ENCODE data around the gene UBE2K.
"Not testable (repeated sequence)": the region's sequence is repeated elsewhere in the genome, so short reads cannot be mapped to it uniquely, and the experiment has no call there.

Gene UBE2K

DNA sequence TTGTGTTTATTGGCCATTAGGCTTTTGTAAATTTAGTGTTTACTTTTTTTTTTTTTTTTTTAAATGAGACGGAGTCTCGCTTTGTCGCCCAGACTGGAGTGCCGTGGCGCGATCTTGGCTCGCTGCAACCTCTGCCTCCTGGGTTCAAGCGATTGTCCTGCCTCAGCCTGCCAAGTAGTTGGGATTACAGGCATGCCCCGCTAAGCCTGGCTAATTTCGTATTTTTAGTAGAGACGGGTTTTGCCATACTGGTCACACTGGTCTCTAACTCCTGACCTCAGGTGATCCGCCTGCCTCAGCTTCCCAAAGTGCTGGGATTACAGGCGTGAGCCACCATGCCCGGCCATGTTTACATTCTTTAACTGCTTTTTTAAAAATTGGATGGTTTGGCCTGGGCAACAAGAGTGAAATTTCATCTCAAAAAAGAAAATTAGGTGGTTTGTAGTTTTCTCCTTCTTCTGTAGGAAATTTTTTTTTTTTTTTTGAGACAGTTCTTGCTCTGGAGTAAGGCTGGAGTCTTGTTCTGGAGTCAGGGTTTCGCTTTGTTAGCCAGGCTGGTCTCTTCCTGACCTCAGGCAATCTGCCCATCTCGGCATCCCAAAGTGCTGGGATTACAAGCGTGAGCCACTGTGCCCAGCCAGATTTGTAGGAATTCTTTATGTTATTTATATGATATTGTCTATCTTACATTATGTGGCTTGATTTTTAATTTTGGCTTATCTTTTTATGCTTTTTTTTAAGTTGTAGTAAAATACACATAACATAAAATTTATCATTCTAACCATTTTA lies 15.1 kb downstream of the UBE2K start:
- FAIRE-seq (no peak), DNase-seq (ENCODE audit: insufficient read length, low spot score) (no peak)
- TF ChIP-seq, protein P1, sequence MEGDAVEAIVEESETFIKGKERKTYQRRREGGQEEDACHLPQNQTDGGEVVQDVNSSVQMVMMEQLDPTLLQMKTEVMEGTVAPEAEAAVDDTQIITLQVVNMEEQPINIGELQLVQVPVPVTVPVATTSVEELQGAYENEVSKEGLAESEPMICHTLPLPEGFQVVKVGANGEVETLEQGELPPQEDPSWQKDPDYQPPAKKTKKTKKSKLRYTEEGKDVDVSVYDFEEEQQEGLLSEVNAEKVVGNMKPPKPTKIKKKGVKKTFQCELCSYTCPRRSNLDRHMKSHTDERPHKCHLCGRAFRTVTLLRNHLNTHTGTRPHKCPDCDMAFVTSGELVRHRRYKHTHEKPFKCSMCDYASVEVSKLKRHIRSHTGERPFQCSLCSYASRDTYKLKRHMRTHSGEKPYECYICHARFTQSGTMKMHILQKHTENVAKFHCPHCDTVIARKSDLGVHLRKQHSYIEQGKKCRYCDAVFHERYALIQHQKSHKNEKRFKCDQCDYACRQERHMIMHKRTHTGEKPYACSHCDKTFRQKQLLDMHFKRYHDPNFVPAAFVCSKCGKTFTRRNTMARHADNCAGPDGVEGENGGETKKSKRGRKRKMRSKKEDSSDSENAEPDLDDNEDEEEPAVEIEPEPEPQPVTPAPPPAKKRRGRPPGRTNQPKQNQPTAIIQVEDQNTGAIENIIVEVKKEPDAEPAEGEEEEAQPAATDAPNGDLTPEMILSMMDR (IDR thresholded peaks at IDR 0.05; ENCODE audit: insufficient read depth, missing control alignments), result no peak

DNA sequence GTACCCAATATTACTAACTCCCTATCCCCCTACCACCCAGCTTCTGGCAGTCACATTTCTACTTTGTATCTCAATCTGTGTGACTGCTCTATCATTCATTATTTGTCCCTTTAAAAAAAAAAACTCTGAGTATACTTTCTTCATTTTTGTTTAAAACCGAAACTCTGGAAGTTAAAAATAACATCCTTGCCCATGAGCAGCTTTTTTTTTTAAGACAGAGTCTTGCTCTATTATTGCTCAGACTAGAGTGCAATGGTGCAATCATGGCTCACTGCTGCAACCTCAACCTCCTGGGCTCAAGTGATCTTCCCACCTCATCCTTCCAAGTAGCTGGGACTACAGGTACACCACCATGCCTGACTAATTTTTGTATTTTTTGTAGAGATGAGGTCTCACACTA lies 15.8 kb downstream of the UBE2K start:
- TF ChIP-seq, protein P1 (IDR thresholded peaks at IDR 0.05; ENCODE audit: insufficient read depth, missing control alignments), result no peak
- DNase-seq (ENCODE audit: insufficient read length, low spot score) (no peak), FAIRE-seq (no peak)

DNA sequence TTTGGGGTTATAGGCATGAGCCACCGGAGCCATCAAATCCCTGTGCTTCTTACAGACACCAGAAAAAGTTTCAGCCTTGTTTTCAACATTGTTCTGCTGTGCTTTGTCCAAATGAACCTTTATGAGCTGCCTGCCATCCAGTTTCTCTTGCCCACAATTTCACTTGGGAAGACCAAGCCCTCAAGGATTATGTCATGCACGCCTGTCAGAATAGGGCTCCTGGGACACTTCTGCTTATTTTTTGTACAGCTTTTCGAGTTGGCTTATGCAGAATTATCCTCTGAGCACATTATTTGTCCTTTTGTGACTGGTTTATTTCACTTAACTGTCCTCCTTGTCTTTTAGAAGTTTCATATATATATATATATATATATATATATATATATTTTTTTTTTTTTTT lies 16.2 kb downstream of the UBE2K start:
- DNase-seq (ENCODE audit: insufficient read length, low spot score) (no peak), FAIRE-seq (no peak)
- TF ChIP-seq, protein P1 (IDR thresholded peaks at IDR 0.05; ENCODE audit: insufficient read depth, missing control alignments), result no peak

DNA sequence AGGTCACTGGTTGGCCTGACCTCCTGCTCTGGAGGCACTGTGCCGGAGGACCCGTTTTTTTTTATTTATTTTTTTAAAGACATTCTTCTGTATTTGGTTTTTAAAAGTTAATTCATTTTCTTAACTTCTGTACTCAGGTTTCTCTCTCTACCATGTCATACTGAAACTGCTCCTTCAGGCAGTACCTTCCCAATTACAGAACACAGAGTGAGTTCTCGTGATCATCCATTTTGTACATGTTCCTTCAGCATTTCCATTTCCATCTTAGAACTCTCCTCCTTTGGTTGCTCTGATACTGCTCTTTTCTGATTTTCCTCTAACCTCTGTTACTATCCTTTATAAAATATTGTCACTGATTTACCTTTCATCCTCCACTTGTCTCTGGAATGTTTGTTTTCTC lies 17.9 kb downstream of the UBE2K start:
- no peak for FAIRE-seq

DNA sequence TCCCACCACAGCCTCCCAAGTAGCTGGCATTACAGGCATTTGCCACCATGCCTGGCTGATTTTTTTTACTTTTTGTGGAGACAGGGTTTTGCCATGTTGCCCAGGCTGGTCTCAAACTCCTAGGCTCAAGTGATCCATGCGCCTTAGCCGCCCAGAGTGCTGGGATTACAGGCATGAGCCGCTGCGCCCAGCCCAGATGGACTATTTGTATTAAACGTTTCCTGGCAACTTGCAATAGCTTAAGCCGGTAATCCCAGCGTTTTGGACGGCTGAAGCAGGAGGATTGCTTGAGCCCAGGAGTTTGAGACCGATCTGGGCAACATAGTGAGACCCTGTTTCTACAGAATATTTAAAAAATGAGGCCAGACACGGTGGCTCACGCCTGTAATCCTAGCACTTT lies 18.4 kb downstream of the UBE2K start:
- DNase-seq (ENCODE audit: insufficient read length, low spot score) (no peak), FAIRE-seq (no peak)
- TF ChIP-seq, protein P1 (IDR thresholded peaks at IDR 0.05; ENCODE audit: insufficient read depth, missing control alignments), result no peak

More for the DNA sequence above, 17.9 kb downstream of the UBE2K start:
- TF ChIP-seq, protein P1 (IDR thresholded peaks at IDR 0.05; ENCODE audit: insufficient read depth, missing control alignments), result no peak
- no peak for DNase-seq (ENCODE audit: insufficient read length, low spot score)

DNA sequence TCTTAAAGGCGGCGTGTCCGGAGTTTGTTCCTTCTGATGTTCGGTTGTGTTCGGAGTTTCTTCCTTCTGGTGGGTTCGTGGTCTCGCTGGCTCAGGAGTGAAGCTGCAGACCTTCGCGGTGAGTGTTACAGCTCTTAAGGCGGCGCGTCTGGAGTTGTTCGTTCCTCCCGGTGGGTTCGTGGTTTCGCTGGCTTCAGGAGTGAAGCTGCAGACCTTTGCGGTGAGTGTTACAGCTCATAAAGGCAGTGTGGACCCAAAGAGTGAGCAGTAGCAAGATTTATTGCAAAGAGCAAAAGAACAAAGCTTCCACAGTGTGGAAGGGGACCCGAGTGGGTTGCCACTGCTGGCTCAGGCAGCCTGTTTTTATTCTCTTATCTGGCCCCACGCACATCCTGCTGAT lies 19.8 kb downstream of the UBE2K start:
- DNase-seq (ENCODE audit: insufficient read length, low spot score); FAIRE-seq: not testable (repeated sequence)

DNA sequence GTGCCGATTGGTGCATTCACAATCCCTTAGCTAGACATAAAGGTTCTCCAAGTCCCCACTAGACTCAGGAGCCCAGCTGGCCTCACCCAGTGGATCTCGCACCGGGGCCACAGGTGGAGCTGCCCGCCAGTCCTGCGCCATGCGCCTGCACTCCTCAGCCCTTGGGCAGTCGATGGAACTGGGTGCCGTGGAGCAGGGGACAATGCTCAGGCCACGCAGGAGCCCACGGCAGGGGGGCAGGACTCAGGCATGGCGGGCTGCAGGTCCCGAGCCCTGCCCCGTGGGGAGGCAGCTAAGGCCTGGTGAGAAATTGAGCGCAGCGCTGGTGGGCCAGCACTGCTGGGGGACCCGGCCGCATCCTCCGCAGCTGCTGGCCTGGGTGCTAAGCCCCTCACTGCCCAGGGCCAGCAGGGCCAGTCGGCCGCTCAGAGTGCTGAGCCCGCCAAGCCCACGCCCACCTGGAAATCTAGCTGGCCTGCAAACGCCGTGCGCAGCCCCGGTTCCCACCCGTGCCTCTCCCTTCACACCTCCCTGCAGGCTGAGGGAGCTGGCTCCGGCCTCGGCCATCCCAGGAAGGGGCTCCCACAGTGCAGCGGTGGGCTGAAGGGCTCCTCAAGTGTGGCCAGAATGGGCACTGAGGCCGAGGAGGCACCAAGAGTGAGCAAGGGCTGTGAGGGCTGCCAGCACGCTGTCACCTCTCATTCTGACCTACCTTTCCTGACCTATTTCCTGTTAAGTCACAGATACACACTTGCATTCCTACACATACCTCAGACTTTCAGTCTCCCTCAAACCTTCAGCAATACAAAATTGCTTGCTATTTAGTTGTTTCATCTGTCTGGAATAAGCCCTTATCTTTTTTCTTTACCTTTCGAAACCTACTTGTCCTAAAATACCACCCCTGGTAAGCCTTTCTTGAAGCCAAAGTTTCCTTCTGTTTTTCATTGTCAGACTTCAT lies 20.7 kb downstream of the UBE2K start:
- DNase-seq (ENCODE audit: insufficient read length, low spot score) (no peak), FAIRE-seq (no peak)
- TF ChIP-seq, protein P1 (IDR thresholded peaks at IDR 0.05; ENCODE audit: insufficient read depth, missing control alignments), result no peak

Measured in D721Med (cell line).